GM12878 (cell line): Measurements from ENCODE around the gene REEP1.

Source experiments
- CREM ChIP-seq: IDR thresholded peaks from 2 replicates; pipeline ENCODE4 v1.6.1; 2014; ENCODE audit warnings: antibody characterized with exemption, low read depth
- EZH2 ChIP-seq: IDR thresholded peaks from 2 replicates; pipeline ENCODE4 v1.6.1; 2012; ENCODE audit warnings: low read depth, mild to moderate bottlenecking, control low read depth, inconsistent platforms, low read length, borderline replicate concordance; ENCODE audit not compliant: control insufficient read depth
- TF ChIP-seq, protein P1 (sequence below), 3 experiments: IDR thresholded peaks in 2 of 3; conservative IDR thresholded peaks in 1 of 3; 2 replicates each; pipeline ENCODE4 v1.5.1; 2011; ENCODE audit warnings: low read depth in 3 of 3, low read length in 3 of 3, mild to moderate bottlenecking in 3 of 3, control low read depth in 2 of 3, moderate library complexity in 2 of 3, inconsistent platforms in 1 of 3, mixed read lengths in 1 of 3; ENCODE audit not compliant: control insufficient read depth in 2 of 3, insufficient read depth in 1 of 3; ENCODE audit errors: extremely low read depth in 1 of 3

DNA sequence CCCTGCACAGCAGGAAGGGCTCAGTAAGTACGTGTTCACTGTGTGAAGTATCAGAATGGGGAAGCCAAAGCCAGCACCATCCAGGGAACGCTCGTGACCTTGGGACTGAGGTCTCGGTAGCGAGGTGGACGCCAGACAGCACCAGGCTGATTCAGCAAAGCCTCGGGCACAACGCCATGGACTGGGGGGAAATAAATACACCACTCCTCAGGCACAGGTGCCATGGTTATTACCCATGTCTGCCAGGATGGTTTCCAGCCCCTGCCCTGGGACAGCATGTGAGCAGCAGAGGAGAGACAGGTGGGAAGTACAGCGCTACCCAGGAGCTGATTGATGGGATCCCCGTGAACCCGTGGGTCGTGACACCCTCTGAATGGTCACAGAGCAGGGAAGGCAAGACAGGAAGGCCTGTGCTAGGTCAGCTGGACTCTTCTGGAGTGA, 53.0 kb downstream of the REEP1 start:
- TF ChIP-seq CREM: no peak
- TF ChIP-seq EZH2: no peak
- TF ChIP-seq, protein P1, sequence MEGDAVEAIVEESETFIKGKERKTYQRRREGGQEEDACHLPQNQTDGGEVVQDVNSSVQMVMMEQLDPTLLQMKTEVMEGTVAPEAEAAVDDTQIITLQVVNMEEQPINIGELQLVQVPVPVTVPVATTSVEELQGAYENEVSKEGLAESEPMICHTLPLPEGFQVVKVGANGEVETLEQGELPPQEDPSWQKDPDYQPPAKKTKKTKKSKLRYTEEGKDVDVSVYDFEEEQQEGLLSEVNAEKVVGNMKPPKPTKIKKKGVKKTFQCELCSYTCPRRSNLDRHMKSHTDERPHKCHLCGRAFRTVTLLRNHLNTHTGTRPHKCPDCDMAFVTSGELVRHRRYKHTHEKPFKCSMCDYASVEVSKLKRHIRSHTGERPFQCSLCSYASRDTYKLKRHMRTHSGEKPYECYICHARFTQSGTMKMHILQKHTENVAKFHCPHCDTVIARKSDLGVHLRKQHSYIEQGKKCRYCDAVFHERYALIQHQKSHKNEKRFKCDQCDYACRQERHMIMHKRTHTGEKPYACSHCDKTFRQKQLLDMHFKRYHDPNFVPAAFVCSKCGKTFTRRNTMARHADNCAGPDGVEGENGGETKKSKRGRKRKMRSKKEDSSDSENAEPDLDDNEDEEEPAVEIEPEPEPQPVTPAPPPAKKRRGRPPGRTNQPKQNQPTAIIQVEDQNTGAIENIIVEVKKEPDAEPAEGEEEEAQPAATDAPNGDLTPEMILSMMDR (IDR thresholded peaks at IDR 0.05 in 2 of 3, conservative IDR thresholded peaks at IDR 0.05 in 1 of 3; ENCODE audit: control insufficient read depth in 2 of 3, extremely low read depth in 1 of 3, insufficient read depth in 1 of 3, low read depth in 3 of 3, low read length in 3 of 3): no peak
